ENCODE results near the gene ARID5A.

ARID5A gene

GRCh38 chr2:96506016-96506906 lies 30.3 kb upstream of the ARID5A start:
- DNase-seq (ENCODE audit: low read depth in 2 of 2, low spot score in 1 of 2), result no peak

GRCh38 chr2:96506907-96507240 lies 29.7 kb upstream of the ARID5A start:
- no peak for DNase-seq (ENCODE audit: low read depth in 2 of 2, low spot score in 1 of 2)

- peak; percentile 72 to 85 for DNase-seq (ENCODE audit: low read depth in 2 of 2, low spot score in 1 of 2)
These were observed 28.5 kb upstream of the ARID5A start for GRCh38 chr2:96507957-96508520.

DNA sequence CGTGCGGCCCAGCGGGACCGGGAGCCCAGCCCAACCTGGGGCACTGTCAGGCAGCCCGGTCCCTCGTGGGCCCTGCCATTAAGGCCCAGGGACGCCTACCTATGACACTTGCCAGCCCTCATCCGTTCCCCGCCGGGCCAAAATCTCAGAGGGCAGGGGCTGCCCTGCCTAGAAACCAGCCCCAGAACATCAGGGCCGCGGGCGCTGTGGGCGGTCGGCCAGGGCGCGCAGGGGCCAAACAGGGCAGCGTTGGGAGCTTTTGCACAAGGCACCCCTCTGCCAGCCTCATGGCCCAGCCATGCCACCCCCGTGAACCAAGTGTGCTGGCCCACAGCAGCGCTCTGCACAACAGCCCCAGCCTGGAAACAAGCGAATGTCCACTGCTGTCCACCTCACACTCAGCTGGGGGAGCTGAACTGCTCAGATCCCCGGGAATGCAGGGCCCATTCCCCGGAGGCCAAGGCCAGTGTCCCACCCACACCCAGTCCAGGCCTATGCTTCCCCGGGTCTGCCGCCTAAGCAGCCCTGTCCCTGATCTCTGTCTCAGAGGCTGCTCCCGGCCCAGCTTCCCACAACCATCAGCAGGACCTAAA lies 27.9 kb upstream of the ARID5A start:
- DNase-seq (ENCODE audit: low read depth in 2 of 2, low spot score in 1 of 2), result no peak

DNA sequence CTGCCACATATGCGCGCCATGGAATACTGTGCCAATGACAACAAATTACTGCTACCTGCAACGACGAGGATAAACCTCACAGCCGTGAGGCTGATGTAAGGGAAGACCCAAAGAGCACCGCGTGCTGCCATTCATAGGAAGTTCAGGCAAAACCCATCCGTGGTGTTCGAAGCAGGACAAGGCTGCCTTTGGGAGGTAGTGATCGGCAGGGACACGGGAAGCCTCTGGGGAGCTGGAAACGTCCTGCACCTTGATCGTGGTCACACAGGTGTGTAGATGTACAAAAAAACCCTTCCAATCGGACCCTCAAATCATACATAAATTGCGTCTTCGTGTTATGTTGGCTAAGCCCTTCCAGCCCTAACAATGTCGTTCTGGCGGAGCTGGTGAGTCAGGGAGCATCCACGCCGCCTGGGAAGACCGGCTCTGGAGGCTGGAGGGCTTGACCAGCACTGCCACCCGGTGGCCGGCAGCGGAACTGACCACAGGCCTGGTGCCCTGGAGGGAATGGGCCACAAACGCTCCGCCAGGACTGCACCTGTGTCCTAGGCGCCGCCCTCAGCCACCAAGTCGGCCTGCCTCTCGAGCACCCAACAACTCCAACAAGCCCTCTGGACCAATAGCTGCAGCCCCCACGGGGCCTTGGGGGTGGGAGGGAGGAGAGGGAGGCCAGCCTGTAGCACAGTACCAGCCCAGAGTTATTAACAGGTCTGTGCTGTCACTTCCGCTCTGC lies 27.3 kb upstream of the ARID5A start:
- peak; percentile 22 to 24 for DNase-seq (ENCODE audit: low read depth in 2 of 2, low spot score in 1 of 2)

- no peak for DNase-seq (ENCODE audit: low read depth in 2 of 2, low spot score in 1 of 2)
These were observed 26.7 kb upstream of the ARID5A start for GRCh38 chr2:96509847-96510230.

DNA sequence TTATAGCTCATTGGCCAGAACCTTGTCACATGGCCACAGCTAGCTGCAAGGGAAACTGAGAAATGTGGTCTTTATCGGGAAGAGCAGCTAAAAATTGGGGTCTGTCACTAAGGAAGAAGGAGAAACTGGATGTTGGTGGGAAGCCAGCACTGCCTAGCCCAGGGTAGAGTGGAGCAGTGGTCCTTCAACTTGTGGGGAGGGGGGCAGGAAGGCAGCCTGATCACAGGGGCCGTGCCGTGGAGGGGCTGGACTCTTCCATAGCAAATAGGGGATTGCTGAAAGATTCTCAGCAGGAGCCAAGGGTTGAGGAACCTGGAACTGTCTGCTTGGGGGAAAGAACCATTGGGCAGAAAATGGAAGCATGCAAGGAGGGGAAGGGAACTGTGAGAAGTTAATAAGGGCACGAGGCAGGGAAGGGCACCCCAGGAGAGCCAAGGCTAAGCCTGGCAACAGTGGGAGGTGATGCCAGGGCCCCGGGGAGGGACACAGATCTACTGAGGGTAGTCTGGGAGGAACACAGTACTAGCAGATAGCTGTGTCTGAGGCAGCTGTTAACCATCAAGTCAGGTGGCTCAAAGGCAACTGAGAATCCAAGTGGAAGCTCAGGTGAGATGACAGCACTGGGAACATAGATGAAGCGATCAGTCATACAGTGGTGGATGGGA lies 25.5 kb upstream of the ARID5A start:
- DNase-seq (ENCODE audit: low read depth in 2 of 2, low spot score in 1 of 2), result no peak

GRCh38 chr2:96511851-96512250 lies 24.7 kb upstream of the ARID5A start:
- no peak for DNase-seq (ENCODE audit: low read depth in 2 of 2, low spot score in 1 of 2)

DNA sequence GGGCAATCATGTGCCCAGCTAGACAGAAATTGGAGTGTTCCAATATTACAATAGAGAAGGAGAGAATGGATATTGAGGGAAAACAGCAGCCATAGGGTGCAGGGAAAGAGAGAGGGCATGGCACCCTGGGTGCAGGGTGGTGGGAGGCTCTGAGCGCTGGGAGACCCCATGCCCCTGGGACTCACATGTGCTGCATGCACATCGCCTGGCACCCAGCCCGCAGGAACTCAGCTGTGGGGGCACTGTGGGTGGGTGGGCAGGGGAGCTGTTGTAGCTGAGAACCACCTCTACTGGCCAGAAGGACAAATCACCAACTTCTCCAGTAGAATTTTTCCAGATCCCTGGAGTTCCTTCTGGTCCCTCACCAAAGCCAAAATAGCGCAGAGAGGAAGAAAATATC lies 24.2 kb upstream of the ARID5A start:
- DNase-seq (ENCODE audit: low read depth in 2 of 2, low spot score in 1 of 2), result no peak

GRCh38 chr2:96514521-96514920 lies 22.0 kb upstream of the ARID5A start:
- DNase-seq (ENCODE audit: low read depth in 2 of 2, low spot score in 1 of 2), result no peak

DNA sequence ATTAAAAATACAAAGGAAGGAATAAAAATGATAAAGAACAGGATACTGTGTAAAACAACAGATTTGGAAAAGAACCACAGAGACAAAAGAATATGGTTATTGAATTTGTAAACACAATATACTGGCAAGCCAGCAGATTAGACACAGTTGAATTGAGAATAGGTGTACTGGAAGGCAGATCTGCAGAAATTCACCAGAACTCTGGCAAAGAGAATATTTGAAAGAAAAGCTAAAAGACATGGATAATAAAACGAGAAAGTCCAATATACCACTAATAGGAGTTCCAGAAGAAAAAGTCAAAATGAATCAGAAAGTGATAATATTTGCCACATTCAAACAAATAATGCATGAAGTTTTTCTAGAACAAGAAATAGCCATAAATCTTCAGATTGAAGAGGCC lies 19.5 kb upstream of the ARID5A start:
- DNase-seq (ENCODE audit: low read depth in 2 of 2, low spot score in 1 of 2), result no peak

DNA sequence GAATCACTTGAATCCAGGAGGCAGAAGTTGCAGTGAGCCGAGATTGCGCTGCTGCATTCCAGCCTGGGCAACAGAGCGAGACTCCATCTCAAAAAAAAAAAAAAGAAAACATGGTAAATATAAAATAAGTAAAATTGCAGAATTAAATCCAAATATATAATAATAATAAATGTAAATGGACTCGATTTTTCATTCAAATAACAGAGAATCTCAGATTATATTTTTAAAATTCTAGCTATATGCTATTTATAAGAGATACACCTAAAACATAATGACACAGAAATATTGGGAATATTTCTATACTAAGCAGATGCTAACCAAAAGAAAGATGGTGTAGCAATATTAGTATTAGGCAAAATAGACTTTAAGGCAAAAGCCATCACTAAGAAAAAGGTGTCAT lies 16.3 kb upstream of the ARID5A start:
- DNase-seq (ENCODE audit: low read depth in 2 of 2, low spot score in 1 of 2), result no peak

DNA sequence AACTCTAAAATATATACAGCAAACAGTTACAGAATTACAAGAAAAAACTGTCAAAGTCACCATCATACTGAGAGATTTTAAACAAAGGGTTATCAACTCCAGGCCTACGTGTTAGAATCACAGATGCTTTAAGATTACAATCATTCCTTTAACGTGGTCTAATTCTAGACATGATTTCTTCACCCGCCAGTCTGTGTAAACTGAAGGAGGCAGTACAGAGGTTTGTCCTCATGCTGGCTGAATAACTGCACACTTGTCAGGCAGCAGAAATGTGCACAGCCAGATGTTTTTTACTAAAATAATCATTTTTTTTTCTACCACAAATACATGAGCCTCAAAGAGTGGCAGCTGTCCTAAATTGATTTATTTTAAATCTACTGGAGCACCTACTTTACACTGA lies 15.9 kb upstream of the ARID5A start:
- DNase-seq (ENCODE audit: low read depth in 2 of 2, low spot score in 1 of 2), result no peak

GRCh38 chr2:96521219-96521618 lies 15.3 kb upstream of the ARID5A start:
- no peak for DNase-seq (ENCODE audit: low read depth in 2 of 2, low spot score in 1 of 2)

- DNase-seq (ENCODE audit: low read depth in 2 of 2, low spot score in 1 of 2), result no peak
These were observed 14.0 kb upstream of the ARID5A start for GRCh38 chr2:96522304-96523203.

DNA sequence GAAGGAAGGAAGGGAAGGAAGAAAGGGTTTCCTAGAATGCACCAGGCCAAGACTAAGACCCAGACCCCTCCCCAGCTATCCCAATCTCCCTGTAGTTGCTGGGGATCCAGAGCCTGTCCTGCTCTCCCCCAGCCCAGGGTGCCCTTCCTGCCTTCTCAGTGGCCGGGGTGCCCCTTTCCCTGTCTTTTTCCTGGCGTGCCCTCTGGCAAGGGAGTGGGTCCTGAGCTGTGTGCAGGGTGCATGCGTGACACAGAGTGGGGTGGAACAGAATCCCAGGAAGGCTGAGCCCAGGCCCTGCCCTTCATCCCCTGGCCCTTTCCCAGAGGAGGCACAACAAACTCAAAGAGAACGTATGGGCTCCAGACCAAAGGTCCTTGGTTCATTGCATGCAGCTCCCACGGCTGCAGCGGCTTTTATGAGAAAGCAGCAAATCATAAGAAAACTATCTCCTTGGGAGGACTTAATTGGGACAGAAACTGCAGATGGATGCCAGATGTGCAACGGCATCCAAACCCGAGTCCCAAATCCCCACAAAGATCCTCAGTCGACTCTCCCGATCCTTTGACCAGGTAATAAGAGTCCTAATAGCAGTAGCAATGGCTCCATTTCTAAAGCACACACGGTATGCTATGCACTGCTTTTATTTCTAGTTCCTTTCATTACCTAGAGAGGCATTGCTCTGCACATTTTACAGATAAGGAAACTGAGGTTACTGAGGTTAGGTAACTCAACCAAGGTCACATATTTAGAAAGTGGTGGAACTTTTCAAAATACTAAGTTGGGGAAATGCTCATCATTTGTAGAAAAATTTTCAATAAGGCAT lies 12.7 kb upstream of the ARID5A start:
- DNase-seq (ENCODE audit: low read depth in 2 of 2, low spot score in 1 of 2), result no peak

GRCh38 chr2:96524482-96525210 lies 11.9 kb upstream of the ARID5A start:
- no peak for DNase-seq (ENCODE audit: low read depth in 2 of 2, low spot score in 1 of 2)

- DNase-seq (ENCODE audit: low read depth in 2 of 2, low spot score in 1 of 2), result no peak
These were observed 11.4 kb upstream of the ARID5A start for GRCh38 chr2:96525211-96525507.

DNA sequence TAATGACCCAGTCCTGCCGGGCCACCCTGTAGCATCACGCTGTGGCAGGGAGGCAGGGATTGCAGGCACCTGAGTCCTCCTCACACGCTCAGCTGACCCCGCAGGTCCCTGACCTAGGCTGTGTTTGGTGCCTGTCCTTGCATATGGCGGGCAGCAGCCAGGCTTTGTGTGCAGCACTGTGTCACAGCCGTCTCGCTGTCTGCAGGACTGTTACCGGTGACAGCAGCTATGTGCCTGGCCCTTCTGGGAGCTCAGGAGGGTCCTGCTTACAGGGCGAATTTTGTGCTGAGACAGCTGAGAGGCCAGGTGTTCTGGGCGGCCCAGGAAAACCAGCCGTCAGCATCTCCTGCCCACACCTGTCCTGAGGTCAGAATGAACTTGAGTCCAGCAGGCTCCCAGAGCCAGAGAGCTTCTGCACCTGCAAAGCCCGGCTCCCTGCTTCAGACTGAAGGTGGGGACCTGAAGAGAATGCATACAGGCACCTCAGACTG lies 10.4 kb upstream of the ARID5A start:
- no peak for DNase-seq (ENCODE audit: low read depth in 2 of 2, low spot score in 1 of 2)
